Raji (cell line): ENCODE data around the gene SLC52A3.

Source experiments
- POLR2A ChIP-seq: IDR thresholded peaks from 2 replicates; pipeline ENCODE4 v1.6.1; 2011; ENCODE audit warnings: low read depth, low read length, control low read depth; ENCODE audit not compliant: insufficient read depth

Gene SLC52A3

GRCh38 chr20:719816-720215 lies 48.5 kb downstream of the SLC52A3 start:
- no peak for TF ChIP-seq POLR2A

- no peak for TF ChIP-seq POLR2A
Observed at GRCh38 chr20:719068-719467, 49.2 kb downstream of the SLC52A3 start.

GRCh38 chr20:717832-718231 lies 50.5 kb downstream of the SLC52A3 start:
- TF ChIP-seq POLR2A: no peak

- TF ChIP-seq POLR2A: no peak
Observed at GRCh38 chr20:717271-717670, 51.0 kb downstream of the SLC52A3 start.

GRCh38 chr20:714453-714852 lies 53.8 kb downstream of the SLC52A3 start:
- TF ChIP-seq POLR2A: no peak

GRCh38 chr20:711576-711975 lies 56.7 kb downstream of the SLC52A3 start:
- no peak for TF ChIP-seq POLR2A

GRCh38 chr20:710780-711450 lies 57.4 kb downstream of the SLC52A3 start:
- TF ChIP-seq POLR2A: no peak
